Measurements from ENCODE around the gene RTL10. TPM values are rescaled to one million over a fixed set of nuclear protein-coding genes. Genes with fewer than 3 reads are reported as not detected.

Gene RTL10
- polyA plus RNA-seq, 1 experiment: 9.5 TPM

GRCh38 chr22:19811211-19811621 lies 43.5 kb downstream of the RTL10 start:
- H3K27me3 ChIP-seq (ENCODE audit: control insufficient read depth, insufficient read depth, low read length): no peaks in the 10 kb centered on the region
- POLR2A ChIA-PET: no interaction called here
- no peak overlapping the region for H3K27ac ChIP-seq (ENCODE audit: low read depth, low read length)
- TF ChIP-seq CTCF (IDR thresholded peaks at IDR 0.05; ENCODE audit: low read depth, low read length): no peak
- no peak for DNase-seq (ENCODE audit: low read depth, low spot score)
- H3K9me3 ChIP-seq (ENCODE audit: control insufficient read depth, insufficient read depth, low read length): no peaks in the 10 kb centered on the region; the same call in 1 of the 2 replicates
- CTCF ChIA-PET: interaction anchor here (1.0 kb wide), 1 partner anchor 81 kb away, joined by 4 read pairs; no protein-coding TSS in a partner anchor
- no peak overlapping the region for H3K4me3 ChIP-seq (ENCODE audit: low read depth, low read length)

GRCh38 chr22:19810381-19811201 lies 44.1 kb downstream of the RTL10 start:
- H3K27ac ChIP-seq (ENCODE audit: low read depth, low read length): peak overlapping the region; percentile 21
- H3K4me3 ChIP-seq (ENCODE audit: low read depth, low read length): no peak overlapping the region
- peak; percentile 33 for DNase-seq (ENCODE audit: low read depth, low spot score)
- TF ChIP-seq CTCF (IDR thresholded peaks at IDR 0.05; ENCODE audit: low read depth, low read length): 0 out of 2 replicates have a peak, but pooled peaks have one; percentile 7
- CTCF ChIA-PET: interaction anchor here (1.0 kb wide), 1 partner anchor 81 kb away, joined by 4 read pairs; no protein-coding TSS in a partner anchor
- POLR2A ChIA-PET: no interaction called here
- no peaks in the 10 kb centered on the region; the same call in 1 of the 2 replicates for H3K9me3 ChIP-seq (ENCODE audit: control insufficient read depth, insufficient read depth, low read length)
- H3K27me3 ChIP-seq (ENCODE audit: control insufficient read depth, insufficient read depth, low read length): no peaks in the 10 kb centered on the region

GRCh38 chr22:19809741-19810140 lies 44.9 kb downstream of the RTL10 start:
- no peak for DNase-seq (ENCODE audit: low read depth, low spot score)
- TF ChIP-seq CTCF (IDR thresholded peaks at IDR 0.05; ENCODE audit: low read depth, low read length): no peak
- POLR2A ChIA-PET: no interaction called here
- Histone ChIP-seq H3K4me3 (ENCODE audit: low read depth, low read length) (no peak overlapping the region), H3K9me3 (ENCODE audit: control insufficient read depth, insufficient read depth, low read length) (no peaks in the 10 kb centered on the region; the same call in 1 of the 2 replicates), H3K27me3 (ENCODE audit: control insufficient read depth, insufficient read depth, low read length) (no peaks in the 10 kb centered on the region), H3K27ac (ENCODE audit: low read depth, low read length) (no peak overlapping the region)
- CTCF ChIA-PET: no interaction called here

- Histone ChIP-seq H3K27ac (ENCODE audit: low read depth, low read length) (no peak overlapping the region), H3K4me3 (ENCODE audit: low read depth, low read length) (no peak overlapping the region), H3K9me3 (ENCODE audit: control insufficient read depth, insufficient read depth, low read length) (no peaks in the 10 kb centered on the region; the same call in 1 of the 2 replicates), H3K27me3 (ENCODE audit: control insufficient read depth, insufficient read depth, low read length) (no peaks in the 10 kb centered on the region)
- no peak for TF ChIP-seq CTCF (IDR thresholded peaks at IDR 0.05; ENCODE audit: low read depth, low read length)
- DNase-seq (ENCODE audit: low read depth, low spot score): no peak
- POLR2A ChIA-PET: no interaction called here
- CTCF ChIA-PET: no interaction called here
Observed at GRCh38 chr22:19808873-19809478, 45.7 kb downstream of the RTL10 start.
